ENCODE results near the gene ALCAM. TPM values are rescaled to one million over a fixed set of nuclear protein-coding genes. Genes with fewer than 3 reads are reported as not detected.

The ALCAM gene
- polyA plus RNA-seq, 1 of the 3 experiments (the other 2 are of a cell fraction) = 58.3 TPM

GRCh38 chr3:105518203-105518602 lies 151.5 kb downstream of the ALCAM start:
- Histone ChIP-seq H3K9me2 (no peaks in the 10 kb centered on the region), H3K4me1 (ENCODE audit: control insufficient read depth in 1 of 2, insufficient read depth in 2 of 2, low read depth in 1 of 2, low read length in 1 of 2) (peaks cover 14 to 31% of the 10 kb centered on the region in 2 experiments), H2AFZ (ENCODE audit: low read depth) (no peak overlapping the region), H3K27me3 (ENCODE audit: insufficient read depth) (no peaks in the 10 kb centered on the region), H3K4me3 (ENCODE audit: low read depth in 2 of 2, low read length in 1 of 2) (no peak overlapping the region), H3F3A (replicated peaks; ENCODE audit: insufficient read depth) (peaks cover 27% of the 10 kb centered on the region), H4K20me1 (ENCODE audit: insufficient read depth) (no peaks in the 10 kb centered on the region), H3K79me2 (ENCODE audit: insufficient read depth) (peaks cover 90% of the 10 kb centered on the region), H3K36me3 (replicated peaks in 1 of 2; ENCODE audit: control insufficient read depth in 1 of 2, insufficient read depth in 2 of 2, low read length in 1 of 2) (peaks cover 0 to 14% of the 10 kb centered on the region in 2 experiments), H3K27ac (ENCODE audit: low read depth in 2 of 2, low read length in 1 of 2) (peak overlapping the region in 1 of 2 experiments; percentile 8; a peak in 3 of 4 replicates), H3K9me3 (no peaks in the 10 kb centered on the region), H3K9ac (no peak overlapping the region), H3K4me2 (0 out of 2 replicates have a peak overlapping the region, but pooled peaks have one; percentile 3)
- no peak for DNase-seq
- ChIA-PET CTCF (interaction anchor here (0.6 to 3.8 kb wide), 22 partner anchors 9 to 1600 kb away, joined by 3 to 56 read pairs (median 3); partner anchors contain the start of gene ALCAM), POLR2A (interaction anchor here (0.8 kb wide), 1 partner anchor 150 kb away, joined by 3 read pairs; no protein-coding TSS in a partner anchor)
- TF ChIP-seq CTCF (IDR thresholded peaks at IDR 0.05) (no peak; the same call in 1 of the 2 replicates), RAD21 (IDR thresholded peaks at IDR 0.05; ENCODE audit: low read length) (peak; percentile 52), SIN3A (IDR thresholded peaks at IDR 0.05; ENCODE audit: borderline replicate concordance, low read depth, low read length) (no peak)

GRCh38 chr3:105518806-105519418 lies 152.2 kb downstream of the ALCAM start:
- CTCF ChIA-PET = interaction anchor here (0.5 to 3.8 kb wide), 11 partner anchors 8 to 970 kb away, joined by 3 to 56 read pairs (median 7); partner anchors contain the start of gene ALCAM
- 3% methylated on average over 4 of the region's 4 CpGs for WGBS (ENCODE audit: low lambda C conversion rate)
- peak overlapping the region in 1 of 2 experiments; percentile 12; a peak in 1 of 4 replicates for H3K4me3 ChIP-seq (ENCODE audit: low read depth in 2 of 2, low read length in 1 of 2)
- POLR2A ChIA-PET = no interaction called here
- H3K9me3 ChIP-seq = no peaks in the 10 kb centered on the region
- H3K9me2 ChIP-seq = no peaks in the 10 kb centered on the region
- H3F3A ChIP-seq (replicated peaks; ENCODE audit: insufficient read depth) = peaks cover 27% of the 10 kb centered on the region
- no peaks in the 10 kb centered on the region for H3K27me3 ChIP-seq (ENCODE audit: insufficient read depth)
- H3K4me1 ChIP-seq (ENCODE audit: control insufficient read depth in 1 of 2, insufficient read depth in 2 of 2, low read depth in 1 of 2, low read length in 1 of 2) = peaks cover 14 to 29% of the 10 kb centered on the region in 2 experiments
- peaks cover under 1 to 19% of the 10 kb centered on the region in 2 experiments for H3K36me3 ChIP-seq (replicated peaks in 1 of 2; ENCODE audit: control insufficient read depth in 1 of 2, insufficient read depth in 2 of 2, low read length in 1 of 2)
- DNase-seq = peak; percentile 49
- 0 out of 2 replicates have a peak overlapping the region, but pooled peaks have one; percentile 3 for H3K4me2 ChIP-seq
- H3K27ac ChIP-seq (ENCODE audit: low read depth in 2 of 2, low read length in 1 of 2) = peak overlapping the region; percentile 8 to 53; a peak in 3 of 4 replicates
- no peak overlapping the region for H2AFZ ChIP-seq (ENCODE audit: low read depth)
- H3K79me2 ChIP-seq (ENCODE audit: insufficient read depth) = peaks cover 83% of the 10 kb centered on the region
- H4K20me1 ChIP-seq (ENCODE audit: insufficient read depth) = no peaks in the 10 kb centered on the region
- H3K9ac ChIP-seq = no peak overlapping the region
- TF ChIP-seq GATA2 (CRISPR knock-in tag; IDR thresholded peaks at IDR 0.05) (peak; percentile 50), POLR2AphosphoS5 (IDR thresholded peaks at IDR 0.05; ENCODE audit: low read depth, low read length) (no peak), EZH2phosphoT487 (IDR thresholded peaks at IDR 0.05; ENCODE audit: borderline replicate concordance, low read depth) (no peak), SMC3 (IDR thresholded peaks at IDR 0.05; ENCODE audit: low read depth, low read length) (peak; percentile 75), ZBTB33 (IDR thresholded peaks at IDR 0.05; ENCODE audit: borderline replicate concordance, low read depth) (no peak), NFIC (IDR thresholded peaks at IDR 0.05; ENCODE audit: borderline replicate concordance) (no peak), FOSL2 (IDR thresholded peaks at IDR 0.05; ENCODE audit: borderline replicate concordance, low read depth) (no peak), PBX3 (IDR thresholded peaks at IDR 0.05) (peak; percentile 52), GABPA (IDR thresholded peaks at IDR 0.05; ENCODE audit: low read depth) (no peak), TCF12 (IDR thresholded peaks at IDR 0.05) (no peak), JUND (IDR thresholded peaks at IDR 0.05) (no peak), RAD21 (IDR thresholded peaks at IDR 0.05; ENCODE audit: low read length) (peak; percentile 92), NRF1 (IDR thresholded peaks at IDR 0.05; ENCODE audit: low read depth, low read length) (no peak), USF2 (IDR thresholded peaks at IDR 0.05; ENCODE audit: borderline replicate concordance, low read depth, low read length) (no peak), CTCF (IDR thresholded peaks at IDR 0.05) (peak; percentile 79), FOXJ3 (CRISPR knock-in tag; IDR thresholded peaks at IDR 0.05) (no peak), EP300 (IDR thresholded peaks at IDR 0.05; ENCODE audit: borderline replicate concordance in 1 of 2, low read depth in 1 of 2, low read length in 1 of 2) (peak in 1 of 2 experiments; percentile 43; a peak in 1 of 4 replicates)

Measured in SK-N-SH (cell line).